MM.1S (cell line): ENCODE results near the gene FGF4.

Source experiments
- CTCF ChIP-seq: fragments of 300-600 bp; sonication (generic); IDR thresholded peaks from 2 replicates; pipeline ENCODE4 v1.5.1; 2016; ENCODE audit warnings: antibody characterized with exemption, low read length, mixed read lengths
- EZH2 ChIP-seq: fragments of 300-600 bp; sonication (generic); optimal IDR thresholded peaks from 2 replicates; pipeline ENCODE3; 2017; ENCODE audit warnings: low read depth, mild to moderate bottlenecking, antibody characterized with exemption, low read length, mixed read lengths
- EZH2phosphoT487 ChIP-seq: fragments of 300-600 bp; sonication (generic); IDR thresholded peaks from 2 replicates; pipeline ENCODE4 v1.6.1; 2018; ENCODE audit warnings: antibody characterized with exemption, low read length

- TF ChIP-seq CTCF (no peak), EZH2phosphoT487 (no peak), EZH2 (no peak)
Measured at GRCh38 chr11:69797737-69798528, 22.8 kb upstream of the FGF4 start.
